Measurements from ENCODE around the gene ARAP2. TPM values are rescaled to one million over a fixed set of nuclear protein-coding genes. Genes with fewer than 3 reads are reported as not detected.

ARAP2 gene
- polyA plus RNA-seq, 1 donor (not counting 4 experiments of a cell fraction or from before 2014, with no cell fraction given), result 9.3 TPM

DNA sequence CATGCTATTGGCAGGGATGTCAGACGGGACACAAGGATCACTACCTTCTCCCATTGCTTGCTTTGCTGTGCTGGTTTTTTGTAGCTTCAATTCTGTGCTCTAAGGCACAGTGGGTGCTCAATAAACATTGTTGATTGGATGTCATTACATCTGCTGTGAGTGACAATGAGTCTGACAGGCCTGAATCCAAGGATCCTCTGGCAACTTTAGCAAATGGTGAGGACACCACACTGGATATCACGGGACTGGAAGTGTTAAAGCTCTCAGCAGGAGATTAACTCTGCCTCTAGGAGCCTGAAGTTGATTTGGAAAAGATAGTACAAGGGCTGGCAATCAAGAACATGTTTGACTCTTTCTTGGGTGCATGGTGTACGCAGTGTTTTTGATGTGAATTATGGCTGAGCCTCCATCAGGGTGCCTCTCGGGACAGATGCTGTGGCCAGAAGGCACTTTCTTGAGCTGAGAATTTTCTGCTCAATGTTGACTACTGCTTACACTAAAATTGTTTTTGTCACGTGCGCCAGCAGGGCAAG, 217.9 kb downstream of the ARAP2 start:
- FAIRE-seq (peak; percentile 70), DNase-seq (ENCODE audit: low read depth, low spot score) (no peak)
- no peak for TF ChIP-seq EZH2 (IDR thresholded peaks at IDR 0.05; ENCODE audit: low read length)
- TF ChIP-seq, protein P1, sequence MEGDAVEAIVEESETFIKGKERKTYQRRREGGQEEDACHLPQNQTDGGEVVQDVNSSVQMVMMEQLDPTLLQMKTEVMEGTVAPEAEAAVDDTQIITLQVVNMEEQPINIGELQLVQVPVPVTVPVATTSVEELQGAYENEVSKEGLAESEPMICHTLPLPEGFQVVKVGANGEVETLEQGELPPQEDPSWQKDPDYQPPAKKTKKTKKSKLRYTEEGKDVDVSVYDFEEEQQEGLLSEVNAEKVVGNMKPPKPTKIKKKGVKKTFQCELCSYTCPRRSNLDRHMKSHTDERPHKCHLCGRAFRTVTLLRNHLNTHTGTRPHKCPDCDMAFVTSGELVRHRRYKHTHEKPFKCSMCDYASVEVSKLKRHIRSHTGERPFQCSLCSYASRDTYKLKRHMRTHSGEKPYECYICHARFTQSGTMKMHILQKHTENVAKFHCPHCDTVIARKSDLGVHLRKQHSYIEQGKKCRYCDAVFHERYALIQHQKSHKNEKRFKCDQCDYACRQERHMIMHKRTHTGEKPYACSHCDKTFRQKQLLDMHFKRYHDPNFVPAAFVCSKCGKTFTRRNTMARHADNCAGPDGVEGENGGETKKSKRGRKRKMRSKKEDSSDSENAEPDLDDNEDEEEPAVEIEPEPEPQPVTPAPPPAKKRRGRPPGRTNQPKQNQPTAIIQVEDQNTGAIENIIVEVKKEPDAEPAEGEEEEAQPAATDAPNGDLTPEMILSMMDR (optimal IDR thresholded peaks at IDR 0.05 in 1 of 3, IDR thresholded peaks at IDR 0.05 in 1 of 3, conservative IDR thresholded peaks at IDR 0.05 in 1 of 3; ENCODE audit: extremely low read depth in 1 of 3, insufficient read depth in 2 of 3, low read length in 3 of 3), result no peak
- Histone ChIP-seq H3K79me2 (ENCODE audit: control insufficient read depth, insufficient read depth, low read length) (no peaks in the 10 kb centered on the region), H2AFZ (ENCODE audit: control insufficient read depth, low read length) (peak overlapping the region; percentile 81), H3K4me1 (ENCODE audit: control insufficient read depth, extremely low read depth, insufficient read depth, low read length) (peaks cover 21% of the 10 kb centered on the region), H3K4me2 (ENCODE audit: control insufficient read depth, extremely low read depth, insufficient read depth, low read depth, low read length) (peak overlapping the region; percentile 2), H3K9me3 (ENCODE audit: control insufficient read depth, low read depth, low read length) (no peaks in the 10 kb centered on the region), H3K27ac (ENCODE audit: control insufficient read depth, insufficient read depth, low read length) (no peak overlapping the region), H3K36me3 (ENCODE audit: control insufficient read depth in 2 of 2, extremely low read depth in 1 of 2, insufficient read depth in 2 of 2, low read length in 2 of 2) (no peaks in the 10 kb centered on the region), H3K9ac (ENCODE audit: control insufficient read depth, extremely low read depth, insufficient read depth, low read length) (no peak overlapping the region), H4K20me1 (ENCODE audit: control insufficient read depth, extremely low read depth, insufficient read depth, low read length) (no peaks in the 10 kb centered on the region), H3K9me1 (ENCODE audit: control insufficient read depth, extremely low read depth, insufficient read depth, low read length) (no peaks in the 10 kb centered on the region), H3K27me3 (ENCODE audit: control insufficient read depth, extremely low read depth, insufficient read depth, low read length) (no peaks in the 10 kb centered on the region), H3K4me3 (ENCODE audit: control insufficient read depth in 2 of 3, extremely low read depth in 1 of 3, insufficient read depth in 2 of 3, low read depth in 1 of 3, low read length in 3 of 3) (no peak overlapping the region)
- dilution Hi-C loops (cut with MboI; ENCODE audit: extremely low pct_ligation_motif_present, low sequenced_read_pairs), result no loop called here

GRCh38 chr4:36024901-36025660, 219.2 kb downstream of the ARAP2 start:
- Histone ChIP-seq H3K79me2 (ENCODE audit: control insufficient read depth, insufficient read depth, low read length) (no peaks in the 10 kb centered on the region), H3K9me1 (ENCODE audit: control insufficient read depth, extremely low read depth, insufficient read depth, low read length) (no peaks in the 10 kb centered on the region), H4K20me1 (ENCODE audit: control insufficient read depth, extremely low read depth, insufficient read depth, low read length) (no peaks in the 10 kb centered on the region), H3K27ac (ENCODE audit: control insufficient read depth, insufficient read depth, low read length) (peak overlapping the region; percentile 49), H3K27me3 (ENCODE audit: control insufficient read depth, extremely low read depth, insufficient read depth, low read length) (no peaks in the 10 kb centered on the region), H2AFZ (ENCODE audit: control insufficient read depth, low read length) (peak overlapping the region; percentile 68), H3K4me3 (ENCODE audit: control insufficient read depth in 2 of 3, extremely low read depth in 1 of 3, insufficient read depth in 2 of 3, low read depth in 1 of 3, low read length in 3 of 3) (peak overlapping the region in 2 of 3 experiments; percentile 36 to 48), H3K4me1 (ENCODE audit: control insufficient read depth, extremely low read depth, insufficient read depth, low read length) (peaks cover 21% of the 10 kb centered on the region), H3K9me3 (ENCODE audit: control insufficient read depth, low read depth, low read length) (no peaks in the 10 kb centered on the region), H3K9ac (ENCODE audit: control insufficient read depth, extremely low read depth, insufficient read depth, low read length) (no peak overlapping the region), H3K4me2 (ENCODE audit: control insufficient read depth, extremely low read depth, insufficient read depth, low read depth, low read length) (peak overlapping the region; percentile 80), H3K36me3 (ENCODE audit: control insufficient read depth in 2 of 2, extremely low read depth in 1 of 2, insufficient read depth in 2 of 2, low read length in 2 of 2) (no peaks in the 10 kb centered on the region)
- FAIRE-seq, result peak; percentile 87
- no peak for TF ChIP-seq EZH2 (IDR thresholded peaks at IDR 0.05; ENCODE audit: low read length)
- TF ChIP-seq, protein P1 (optimal IDR thresholded peaks at IDR 0.05 in 1 of 3, IDR thresholded peaks at IDR 0.05 in 1 of 3, conservative IDR thresholded peaks at IDR 0.05 in 1 of 3; ENCODE audit: extremely low read depth in 1 of 3, insufficient read depth in 2 of 3, low read length in 3 of 3), result no peak
- dilution Hi-C loops (cut with MboI; ENCODE audit: extremely low pct_ligation_motif_present, low sequenced_read_pairs), result no loop called here
- DNase-seq (ENCODE audit: low read depth, low spot score), result peak; percentile 5

All from keratinocyte (primary cell).